ENCODE data around the gene SH3BP4. TPM values are rescaled to one million over a fixed set of nuclear protein-coding genes. Genes with fewer than 3 reads are reported as not detected.
A peak's percentile ranks its signal among the peaks of the same experiment; 100 is the strongest.

The SH3BP4 gene
- total and polyA plus RNA-seq, 2 of the 13 experiments (the other 11 are each of a cell fraction or from before 2014, with no cell fraction given) = 34.6 to 99.1 TPM

DNA sequence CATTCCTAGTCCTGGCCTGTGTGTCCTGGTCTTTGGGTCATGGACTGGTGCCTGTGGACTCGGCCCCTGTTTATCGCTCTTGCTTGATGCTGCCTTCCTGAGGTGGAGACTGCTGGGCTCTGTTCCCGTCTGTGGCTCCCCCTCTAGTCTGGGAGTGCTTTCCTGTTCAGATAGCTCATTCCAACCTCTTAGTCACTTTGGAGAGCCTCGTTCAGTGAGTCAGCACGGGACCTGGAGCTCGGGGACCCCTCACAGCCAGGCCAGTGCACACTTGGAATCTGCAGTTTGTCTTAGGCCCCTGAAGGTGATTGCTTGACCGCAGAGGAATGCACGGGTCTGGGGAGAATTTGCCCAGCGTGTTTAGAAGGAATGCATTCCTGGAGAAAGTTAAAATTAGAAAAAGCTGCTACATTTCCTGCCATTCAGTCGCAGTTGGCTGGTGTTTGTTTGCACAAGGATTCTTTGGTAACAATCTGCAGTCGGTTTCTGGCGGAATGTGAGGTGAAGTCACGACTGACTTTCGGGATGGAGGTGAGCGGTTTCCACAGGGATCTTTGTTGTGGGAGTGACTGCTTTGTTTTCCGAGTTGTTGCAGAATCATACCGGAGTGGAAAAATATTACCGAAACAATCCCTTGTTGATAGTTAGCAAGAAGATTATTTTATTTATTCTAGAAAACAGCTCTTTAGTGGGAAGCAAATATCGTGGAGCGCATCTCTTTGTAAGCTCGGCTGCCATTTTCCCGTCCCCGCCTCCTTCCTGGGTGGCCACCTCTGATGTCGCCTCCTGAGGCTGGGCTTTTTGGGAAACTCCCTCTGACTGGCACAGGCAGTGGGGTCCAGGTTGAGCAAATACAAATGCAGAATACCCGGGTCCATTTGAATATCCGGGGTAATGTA, 29.6 kb downstream of the SH3BP4 start (continued):
- TF ChIP-seq, protein P1, sequence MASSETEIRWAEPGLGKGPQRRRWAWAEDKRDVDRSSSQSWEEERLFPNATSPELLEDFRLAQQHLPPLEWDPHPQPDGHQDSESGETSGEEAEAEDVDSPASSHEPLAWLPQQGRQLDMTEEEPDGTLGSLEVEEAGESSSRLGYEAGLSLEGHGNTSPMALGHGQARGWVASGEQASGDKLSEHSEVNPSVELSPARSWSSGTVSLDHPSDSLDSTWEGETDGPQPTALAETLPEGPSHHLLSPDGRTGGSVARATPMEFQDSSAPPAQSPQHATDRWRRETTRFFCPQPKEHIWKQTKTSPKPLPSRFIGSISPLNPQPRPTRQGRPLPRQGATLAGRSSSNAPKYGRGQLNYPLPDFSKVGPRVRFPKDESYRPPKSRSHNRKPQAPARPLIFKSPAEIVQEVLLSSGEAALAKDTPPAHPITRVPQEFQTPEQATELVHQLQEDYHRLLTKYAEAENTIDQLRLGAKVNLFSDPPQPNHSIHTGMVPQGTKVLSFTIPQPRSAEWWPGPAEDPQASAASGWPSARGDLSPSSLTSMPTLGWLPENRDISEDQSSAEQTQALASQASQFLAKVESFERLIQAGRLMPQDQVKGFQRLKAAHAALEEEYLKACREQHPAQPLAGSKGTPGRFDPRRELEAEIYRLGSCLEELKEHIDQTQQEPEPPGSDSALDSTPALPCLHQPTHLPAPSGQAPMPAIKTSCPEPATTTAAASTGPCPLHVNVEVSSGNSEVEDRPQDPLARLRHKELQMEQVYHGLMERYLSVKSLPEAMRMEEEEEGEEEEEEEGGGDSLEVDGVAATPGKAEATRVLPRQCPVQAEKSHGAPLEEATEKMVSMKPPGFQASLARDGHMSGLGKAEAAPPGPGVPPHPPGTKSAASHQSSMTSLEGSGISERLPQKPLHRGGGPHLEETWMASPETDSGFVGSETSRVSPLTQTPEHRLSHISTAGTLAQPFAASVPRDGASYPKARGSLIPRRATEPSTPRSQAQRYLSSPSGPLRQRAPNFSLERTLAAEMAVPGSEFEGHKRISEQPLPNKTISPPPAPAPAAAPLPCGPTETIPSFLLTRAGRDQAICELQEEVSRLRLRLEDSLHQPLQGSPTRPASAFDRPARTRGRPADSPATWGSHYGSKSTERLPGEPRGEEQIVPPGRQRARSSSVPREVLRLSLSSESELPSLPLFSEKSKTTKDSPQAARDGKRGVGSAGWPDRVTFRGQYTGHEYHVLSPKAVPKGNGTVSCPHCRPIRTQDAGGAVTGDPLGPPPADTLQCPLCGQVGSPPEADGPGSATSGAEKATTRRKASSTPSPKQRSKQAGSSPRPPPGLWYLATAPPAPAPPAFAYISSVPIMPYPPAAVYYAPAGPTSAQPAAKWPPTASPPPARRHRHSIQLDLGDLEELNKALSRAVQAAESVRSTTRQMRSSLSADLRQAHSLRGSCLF (CRISPR knock-in tag; IDR thresholded peaks at IDR 0.05; ENCODE audit: borderline replicate concordance) = no peak
- TF ChIP-seq TP53 (CRISPR knock-in tag; conservative IDR thresholded peaks at IDR 0.05) (no peak), YEATS4 (CRISPR knock-in tag; IDR thresholded peaks at IDR 0.05; ENCODE audit: borderline replicate concordance) (no peak), TEAD2 (CRISPR knock-in tag; IDR thresholded peaks at IDR 0.05) (no peak), ZFX (CRISPR knock-in tag; IDR thresholded peaks at IDR 0.05; ENCODE audit: low read depth) (peak; percentile 23; the same call in 1 of the 2 replicates), ZNF232 (CRISPR knock-in tag; IDR thresholded peaks at IDR 0.05; ENCODE audit: borderline replicate concordance) (0 out of 2 replicates have a peak, but pooled peaks have one; percentile 12), ZNF83 (CRISPR knock-in tag; IDR thresholded peaks at IDR 0.05; ENCODE audit: borderline replicate concordance) (no peak), ZNF253 (CRISPR knock-in tag; IDR thresholded peaks at IDR 0.05; ENCODE audit: borderline replicate concordance) (no peak), ZNF501 (CRISPR knock-in tag; IDR thresholded peaks at IDR 0.05) (peak; percentile 27; the same call in 1 of the 2 replicates), FOXK1 (CRISPR knock-in tag; IDR thresholded peaks at IDR 0.05; ENCODE audit: borderline replicate concordance, low read depth) (0 out of 2 replicates have a peak, but pooled peaks have one; percentile 28), RXRB (CRISPR knock-in tag; IDR thresholded peaks at IDR 0.05; ENCODE audit: borderline replicate concordance) (peak; percentile 9; the same call in 1 of the 2 replicates), TCF12 (IDR thresholded peaks at IDR 0.05) (no peak), TCF12 (CRISPR knock-in tag; IDR thresholded peaks at IDR 0.05) (no peak)
- TF ChIP-seq, protein P2, sequence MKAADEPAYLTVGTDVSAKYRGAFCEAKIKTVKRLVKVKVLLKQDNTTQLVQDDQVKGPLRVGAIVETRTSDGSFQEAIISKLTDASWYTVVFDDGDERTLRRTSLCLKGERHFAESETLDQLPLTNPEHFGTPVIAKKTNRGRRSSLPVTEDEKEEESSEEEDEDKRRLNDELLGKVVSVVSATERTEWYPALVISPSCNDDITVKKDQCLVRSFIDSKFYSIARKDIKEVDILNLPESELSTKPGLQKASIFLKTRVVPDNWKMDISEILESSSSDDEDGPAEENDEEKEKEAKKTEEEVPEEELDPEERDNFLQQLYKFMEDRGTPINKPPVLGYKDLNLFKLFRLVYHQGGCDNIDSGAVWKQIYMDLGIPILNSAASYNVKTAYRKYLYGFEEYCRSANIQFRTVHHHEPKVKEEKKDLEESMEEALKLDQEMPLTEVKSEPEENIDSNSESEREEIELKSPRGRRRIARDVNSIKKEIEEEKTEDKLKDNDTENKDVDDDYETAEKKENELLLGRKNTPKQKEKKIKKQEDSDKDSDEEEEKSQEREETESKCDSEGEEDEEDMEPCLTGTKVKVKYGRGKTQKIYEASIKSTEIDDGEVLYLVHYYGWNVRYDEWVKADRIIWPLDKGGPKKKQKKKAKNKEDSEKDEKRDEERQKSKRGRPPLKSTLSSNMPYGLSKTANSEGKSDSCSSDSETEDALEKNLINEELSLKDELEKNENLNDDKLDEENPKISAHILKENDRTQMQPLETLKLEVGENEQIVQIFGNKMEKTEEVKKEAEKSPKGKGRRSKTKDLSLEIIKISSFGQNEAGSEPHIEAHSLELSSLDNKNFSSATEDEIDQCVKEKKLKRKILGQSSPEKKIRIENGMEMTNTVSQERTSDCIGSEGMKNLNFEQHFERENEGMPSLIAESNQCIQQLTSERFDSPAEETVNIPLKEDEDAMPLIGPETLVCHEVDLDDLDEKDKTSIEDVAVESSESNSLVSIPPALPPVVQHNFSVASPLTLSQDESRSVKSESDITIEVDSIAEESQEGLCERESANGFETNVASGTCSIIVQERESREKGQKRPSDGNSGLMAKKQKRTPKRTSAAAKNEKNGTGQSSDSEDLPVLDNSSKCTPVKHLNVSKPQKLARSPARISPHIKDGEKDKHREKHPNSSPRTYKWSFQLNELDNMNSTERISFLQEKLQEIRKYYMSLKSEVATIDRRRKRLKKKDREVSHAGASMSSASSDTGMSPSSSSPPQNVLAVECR (CRISPR knock-in tag; IDR thresholded peaks at IDR 0.05; ENCODE audit: borderline replicate concordance) = peak; percentile 45; the same call in 1 of the 2 replicates
- TF ChIP-seq, protein P3, sequence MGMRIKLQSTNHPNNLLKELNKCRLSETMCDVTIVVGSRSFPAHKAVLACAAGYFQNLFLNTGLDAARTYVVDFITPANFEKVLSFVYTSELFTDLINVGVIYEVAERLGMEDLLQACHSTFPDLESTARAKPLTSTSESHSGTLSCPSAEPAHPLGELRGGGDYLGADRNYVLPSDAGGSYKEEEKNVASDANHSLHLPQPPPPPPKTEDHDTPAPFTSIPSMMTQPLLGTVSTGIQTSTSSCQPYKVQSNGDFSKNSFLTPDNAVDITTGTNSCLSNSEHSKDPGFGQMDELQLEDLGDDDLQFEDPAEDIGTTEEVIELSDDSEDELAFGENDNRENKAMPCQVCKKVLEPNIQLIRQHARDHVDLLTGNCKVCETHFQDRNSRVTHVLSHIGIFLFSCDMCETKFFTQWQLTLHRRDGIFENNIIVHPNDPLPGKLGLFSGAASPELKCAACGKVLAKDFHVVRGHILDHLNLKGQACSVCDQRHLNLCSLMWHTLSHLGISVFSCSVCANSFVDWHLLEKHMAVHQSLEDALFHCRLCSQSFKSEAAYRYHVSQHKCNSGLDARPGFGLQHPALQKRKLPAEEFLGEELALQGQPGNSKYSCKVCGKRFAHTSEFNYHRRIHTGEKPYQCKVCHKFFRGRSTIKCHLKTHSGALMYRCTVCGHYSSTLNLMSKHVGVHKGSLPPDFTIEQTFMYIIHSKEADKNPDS (CRISPR knock-in tag; IDR thresholded peaks at IDR 0.05) = no peak
- TF ChIP-seq, protein P4, sequence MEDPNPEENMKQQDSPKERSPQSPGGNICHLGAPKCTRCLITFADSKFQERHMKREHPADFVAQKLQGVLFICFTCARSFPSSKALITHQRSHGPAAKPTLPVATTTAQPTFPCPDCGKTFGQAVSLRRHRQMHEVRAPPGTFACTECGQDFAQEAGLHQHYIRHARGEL (CRISPR knock-in tag; IDR thresholded peaks at IDR 0.05) = no peak

Data from HepG2 (cell line).